DOHH2 (cell line): ENCODE measurements around the gene GNB3.

Source experiments
- H3F3A ChIP-seq: fragments of 200-600 bp; sonication (generic), shearing (Covaris generic); 2 replicates; pipeline ENCODE4 v1.6.0; 2016; ENCODE audit warnings: antibody characterized with exemption, mild to moderate bottlenecking; ENCODE audit not compliant: control insufficient read depth, insufficient read depth
- H3K27ac ChIP-seq: fragments of 200-600 bp; sonication (generic); 2 replicates; pipeline ENCODE4 v1.5.1; 2014; ENCODE audit warnings: low read depth, mild to moderate bottlenecking, low read length, moderate library complexity
- H3K27me3 ChIP-seq: fragments of 200-600 bp; sonication (generic); 2 replicates; pipeline ENCODE4 v1.6.1; 2014; ENCODE audit warnings: mild to moderate bottlenecking, low read length, mixed read lengths; ENCODE audit not compliant: control insufficient read depth
- H3K36me3 ChIP-seq: fragments of 200-600 bp; sonication (generic); 2 replicates; pipeline ENCODE4 v1.6.1; 2014; ENCODE audit warnings: mild to moderate bottlenecking, low read length, moderate library complexity, mixed read lengths; ENCODE audit not compliant: control insufficient read depth
- H3K4me1 ChIP-seq: fragments of 200-600 bp; sonication (generic); 2 replicates; pipeline ENCODE4 v1.6.1; 2014; ENCODE audit warnings: mild to moderate bottlenecking, low read length, mixed read lengths; ENCODE audit not compliant: control insufficient read depth
- H3K4me2 ChIP-seq: fragments of 200-600 bp; sonication (generic); 2 replicates; pipeline ENCODE4 v1.6.0; 2014; ENCODE audit warnings: mild to moderate bottlenecking, low read length, moderate library complexity
- H3K4me3 ChIP-seq: fragments of 200-600 bp; sonication (generic); 2 replicates; pipeline ENCODE4 v1.5.1; 2014; ENCODE audit warnings: mild to moderate bottlenecking, low read length, mixed read lengths
- H3K79me2 ChIP-seq: fragments of 200-600 bp; sonication (generic); 2 replicates; pipeline ENCODE4 v1.6.1; 2014; ENCODE audit warnings: mild to moderate bottlenecking, low read length, mixed read lengths; ENCODE audit not compliant: control insufficient read depth
- H3K9me2 ChIP-seq: fragments of 200-600 bp; sonication (generic); replicated peaks from 2 replicates; pipeline ENCODE4 v1.6.1; 2014; ENCODE audit warnings: mild to moderate bottlenecking, low read length, mixed read lengths; ENCODE audit not compliant: control insufficient read depth
- H3K9me3 ChIP-seq: fragments of 200-600 bp; sonication (generic); 2 replicates; pipeline ENCODE4 v1.6.1; 2014; ENCODE audit warnings: antibody characterized with exemption, low read length, mixed read lengths; ENCODE audit not compliant: control insufficient read depth, insufficient read depth
- H4K20me1 ChIP-seq: fragments of 200-600 bp; sonication (generic); 2 replicates; pipeline ENCODE4 v1.6.0; 2014; ENCODE audit warnings: low read depth, mild to moderate bottlenecking, antibody characterized with exemption, low read length, moderate library complexity; ENCODE audit not compliant: control insufficient read depth, insufficient read depth
- CTCF ChIP-seq: fragments of 200-600 bp; sonication (generic); IDR thresholded peaks from one replicate; pipeline ENCODE4 v1.5.1; 2014; ENCODE audit warnings: antibody characterized with exemption, mild to moderate bottlenecking, low read depth, low read length; ENCODE audit not compliant: poor library complexity, severe bottlenecking
- EZH2phosphoT487 ChIP-seq: fragments of 200-600 bp; sonication (generic); IDR thresholded peaks from 2 replicates; pipeline ENCODE4 v1.6.1; 2017; ENCODE audit warnings: borderline replicate concordance, mild to moderate bottlenecking, antibody characterized with exemption, low read length, moderate library complexity, mixed read lengths

GNB3 gene

GRCh38 chr12:6818645-6819044 is 22.1 kb upstream of the GNB3 start:
- H3K27ac ChIP-seq = no peak overlapping the region
- H3K9me3 ChIP-seq = no peaks in the 10 kb centered on the region
- no peaks in the 10 kb centered on the region for H3F3A ChIP-seq
- no peak overlapping the region for H3K4me2 ChIP-seq
- no peaks in the 10 kb centered on the region for H3K9me2 ChIP-seq
- TF ChIP-seq EZH2phosphoT487 = no peak
- TF ChIP-seq CTCF = no peak
- no peak overlapping the region for H3K4me3 ChIP-seq
- no peaks in the 10 kb centered on the region for H4K20me1 ChIP-seq
- H3K79me2 ChIP-seq = no peaks in the 10 kb centered on the region
- peaks cover 11% of the 10 kb centered on the region for H3K4me1 ChIP-seq
- H3K27me3 ChIP-seq = peaks cover 53% of the 10 kb centered on the region
- no peaks in the 10 kb centered on the region for H3K36me3 ChIP-seq

GRCh38 chr12:6819106-6820030 is 21.4 kb upstream of the GNB3 start:
- H3K27me3 ChIP-seq = peaks cover 50% of the 10 kb centered on the region

GRCh38 chr12:6820166-6820565 is 20.6 kb upstream of the GNB3 start:
- H3K4me1 ChIP-seq = peaks cover 10% of the 10 kb centered on the region

More at GRCh38 chr12:6819106-6820030, 21.4 kb upstream of the GNB3 start:
- no peaks in the 10 kb centered on the region for H3K9me2 ChIP-seq
- H3K4me3 ChIP-seq = no peak overlapping the region
- no peaks in the 10 kb centered on the region for H4K20me1 ChIP-seq
- peaks cover 10% of the 10 kb centered on the region for H3K4me1 ChIP-seq
- H3K79me2 ChIP-seq = no peaks in the 10 kb centered on the region
- no peak overlapping the region for H3K27ac ChIP-seq
- no peak overlapping the region for H3K4me2 ChIP-seq
- TF ChIP-seq EZH2phosphoT487 = no peak
- TF ChIP-seq CTCF = no peak
- H3K36me3 ChIP-seq = no peaks in the 10 kb centered on the region
- no peaks in the 10 kb centered on the region for H3K9me3 ChIP-seq
- H3F3A ChIP-seq = no peaks in the 10 kb centered on the region

More at GRCh38 chr12:6820166-6820565, 20.6 kb upstream of the GNB3 start:
- no peaks in the 10 kb centered on the region for H3K79me2 ChIP-seq
- H3K27ac ChIP-seq = no peak overlapping the region
- H3K9me2 ChIP-seq = no peaks in the 10 kb centered on the region
- H3K36me3 ChIP-seq = no peaks in the 10 kb centered on the region
- peaks cover 52% of the 10 kb centered on the region for H3K27me3 ChIP-seq
- H3F3A ChIP-seq = no peaks in the 10 kb centered on the region
- no peaks in the 10 kb centered on the region for H3K9me3 ChIP-seq
- TF ChIP-seq CTCF = no peak
- no peak for TF ChIP-seq EZH2phosphoT487
- no peak overlapping the region for H3K4me3 ChIP-seq
- no peak overlapping the region for H3K4me2 ChIP-seq
- H4K20me1 ChIP-seq = no peaks in the 10 kb centered on the region
